Measurements from ENCODE around the gene SUMF1. TPM values are rescaled to one million over a fixed set of nuclear protein-coding genes. Genes with fewer than 3 reads are reported as not detected.

The SUMF1 gene
- polyA plus RNA-seq, 6 donors from 2014 or later, result 18.8 to 27.6 (median 22.2) TPM

DNA sequence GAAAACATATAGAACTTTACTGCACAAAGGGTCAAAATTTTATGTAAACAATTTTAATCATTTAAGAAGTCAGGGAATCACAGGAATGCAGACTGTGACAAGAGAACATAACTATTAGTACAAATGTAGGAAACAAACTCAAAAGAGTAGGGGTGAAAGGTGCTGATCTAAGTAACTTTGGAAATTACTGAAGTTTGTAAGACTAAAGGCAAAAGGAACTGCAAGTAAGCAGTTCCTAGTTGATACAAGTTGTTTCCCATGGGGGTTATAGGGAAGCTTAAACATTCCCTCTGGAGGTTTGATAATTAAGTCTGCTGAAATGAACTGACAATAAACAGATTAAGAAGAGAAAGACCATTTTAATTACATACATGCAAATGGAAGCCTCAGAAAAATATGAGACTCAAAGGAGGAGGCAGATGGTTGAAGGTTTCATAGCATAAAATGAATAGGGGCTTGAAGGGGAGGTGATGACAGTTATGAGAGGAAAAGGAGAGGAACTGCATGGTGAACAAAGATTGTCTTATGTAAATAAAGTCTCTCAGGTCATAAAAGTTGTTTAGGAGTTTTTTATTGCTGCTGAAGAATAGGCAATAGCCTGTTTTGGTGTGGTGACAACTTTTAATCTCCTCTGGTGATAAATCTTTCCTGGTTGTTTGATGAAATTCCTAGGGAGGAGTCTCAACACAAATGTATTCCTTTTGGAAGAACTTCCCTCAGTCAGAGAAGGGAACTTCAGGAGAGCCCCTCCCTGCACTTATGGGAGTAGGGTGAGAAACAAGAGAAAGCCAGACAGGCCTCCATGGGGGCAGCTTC, 146.8 kb downstream of the SUMF1 start:
- no peak for DNase-seq
- Mint-ChIP-seq H3K4me1 (peaks cover 0 to 4% (median 0%) of the 10 kb centered on the region in 3 donors), H3K27me3 (no peaks in the 10 kb centered on the region), H3K27ac (peak overlapping the region in 1 of 6 donors; percentile 2), H3K36me3 (peaks cover 0 to 5% of the 10 kb centered on the region in 2 donors), H3K9me3 (peaks cover 0 to 2% (median 0%) of the 10 kb centered on the region in 7 donors), H3K4me3 (no peak overlapping the region)
- ATAC-seq (ENCODE audit: low read depth in 2 of 2), result no peak

DNA sequence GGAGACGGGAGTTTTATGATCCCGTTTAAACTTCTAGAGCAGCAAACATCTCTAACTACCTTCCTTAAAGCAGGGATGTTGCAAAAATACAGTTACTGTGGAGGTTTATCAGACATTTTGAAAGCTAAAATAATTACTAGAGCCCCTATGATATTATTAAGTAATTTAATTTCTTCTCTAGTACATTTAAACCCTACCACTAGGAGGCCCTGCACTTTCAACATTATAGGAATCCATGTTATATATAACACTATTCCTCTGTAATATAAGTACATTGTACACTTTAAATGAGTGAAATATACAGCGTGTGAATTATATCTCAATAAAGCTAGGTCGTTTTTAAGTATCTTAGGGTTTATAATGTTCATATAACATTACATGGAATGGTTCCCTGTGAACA, 152.4 kb downstream of the SUMF1 start:
- Mint-ChIP-seq H3K27me3 (no peaks in the 10 kb centered on the region), H3K27ac (no peak overlapping the region), H3K9me3 (no peaks in the 10 kb centered on the region), H3K4me3 (no peak overlapping the region), H3K36me3 (peaks cover 0 to 5% of the 10 kb centered on the region in 2 donors), H3K4me1 (peaks cover 2 to 11% (median 8%) of the 10 kb centered on the region in 3 donors)
- ATAC-seq (ENCODE audit: low read depth in 2 of 2) (no peak), DNase-seq (no peak)

DNA sequence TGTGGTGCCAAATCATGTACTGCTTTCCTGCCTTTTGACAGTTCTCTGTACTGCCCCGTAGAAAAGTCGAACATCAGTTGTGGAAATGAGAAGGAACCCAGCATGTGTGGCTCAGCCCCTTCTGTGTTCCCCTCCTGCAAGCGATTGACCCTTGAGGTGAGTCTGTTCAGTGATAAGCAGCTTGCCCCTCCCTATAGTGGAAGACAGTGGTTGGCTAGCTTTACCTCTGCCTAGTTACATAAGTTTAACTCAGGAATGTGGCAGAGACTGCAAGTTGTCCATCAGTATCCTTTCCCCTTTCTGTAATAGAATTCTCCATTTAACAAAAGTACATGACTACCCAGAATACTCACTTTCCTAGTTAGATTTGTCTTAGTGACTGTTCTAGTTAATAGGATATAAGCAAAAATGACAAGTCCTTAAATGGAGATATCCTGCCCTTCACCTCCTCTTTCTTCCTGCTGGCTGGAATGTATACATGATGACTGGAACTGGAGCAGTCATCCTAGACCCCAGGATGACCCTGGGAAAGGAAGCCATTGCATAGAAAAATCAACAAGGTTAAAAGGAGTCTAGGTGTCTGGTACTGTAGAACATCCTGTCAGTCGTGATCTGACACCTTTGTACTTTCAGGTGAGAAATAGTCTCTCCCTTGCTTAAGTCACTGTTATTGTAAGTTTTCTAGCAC, 153.3 kb downstream of the SUMF1 start:
- no peak for ATAC-seq (ENCODE audit: low read depth in 2 of 2)
- Mint-ChIP-seq H3K9me3 (no peaks in the 10 kb centered on the region), H3K4me1 (peaks cover 2 to 11% (median 8%) of the 10 kb centered on the region in 3 donors), H3K4me3 (no peak overlapping the region), H3K27ac (no peak overlapping the region), H3K36me3 (peaks cover 0 to 5% of the 10 kb centered on the region in 2 donors), H3K27me3 (no peaks in the 10 kb centered on the region)
- DNase-seq, result no peak

DNA sequence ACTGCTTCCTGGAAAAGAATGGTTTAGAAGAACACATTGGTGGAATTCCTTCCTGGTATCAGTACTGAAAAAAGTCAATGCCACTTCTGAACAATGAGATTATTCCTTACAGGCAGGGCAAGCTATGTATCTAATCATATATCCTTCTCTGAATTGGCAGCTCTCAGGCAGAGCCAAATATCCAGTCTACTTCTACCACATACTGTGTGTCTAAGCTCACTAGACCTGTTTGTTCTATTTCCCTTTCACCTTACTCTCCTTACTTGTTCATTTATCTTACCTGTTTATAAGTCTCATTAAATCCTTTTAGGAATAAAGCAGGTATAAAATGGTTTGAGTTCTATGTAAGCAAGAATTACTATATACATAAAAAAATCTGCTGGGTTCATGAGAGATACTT, 155.6 kb downstream of the SUMF1 start:
- ATAC-seq (ENCODE audit: low read depth in 2 of 2), result no peak
- DNase-seq, result no peak
- Mint-ChIP-seq H3K4me1 (peaks cover 2 to 8% (median 7%) of the 10 kb centered on the region in 3 donors), H3K4me3 (no peak overlapping the region), H3K36me3 (peaks cover 0 to 5% of the 10 kb centered on the region in 2 donors), H3K27me3 (no peaks in the 10 kb centered on the region), H3K9me3 (no peaks in the 10 kb centered on the region), H3K27ac (no peak overlapping the region)

Other genes starting within 250 kb of the SUMF1 start
- 10 to 100 TPM in 1 of 6 donors, 1 to 10 TPM in 4, not detected in 1; 7.4 to 11.1 (median 8.3) TPM for gene SETMAR, start 163.9 kb downstream of the SUMF1 start, polyA plus RNA-seq (ENCODE audit: low read depth in 6 of 6)
- 100 to 1,000 TPM in 1 of 6 donors, 10 to 100 TPM in 5; 54.8 to 110 (median 87.3) TPM for gene ITPR1, start 26.1 kb upstream of the SUMF1 start, polyA plus RNA-seq (ENCODE audit: low read depth in 6 of 6)

Measured in naive B cell (primary cell).